Measurements from ENCODE around the gene AUNIP. TPM values are rescaled to one million over a fixed set of nuclear protein-coding genes. Genes with fewer than 3 reads are reported as not detected.

Gene AUNIP
- total and polyA plus RNA-seq, 2 of the 8 experiments (the other 6 are each of a cell fraction or from before 2014, with no cell fraction given), result 18.6 to 23.2 TPM

GRCh38 chr1:25864434-25864833 is 5.2 kb upstream of the AUNIP start (continued):
- no peak for TF ChIP-seq EZH2 (IDR thresholded peaks at IDR 0.05; ENCODE audit: low read depth, low read length, severe bottlenecking)
- TF ChIP-seq NANOG (IDR thresholded peaks at IDR 0.05; ENCODE audit: insufficient read depth, low read depth, low read length, poor library complexity, severe bottlenecking), result no peak
- no peak for TF ChIP-seq SUZ12 (IDR thresholded peaks at IDR 0.05; ENCODE audit: low read length)
- no peak for TF ChIP-seq KDM4A (IDR thresholded peaks at IDR 0.05; ENCODE audit: low read depth, low read length, severe bottlenecking)
- TF ChIP-seq PHF8 (conservative IDR thresholded peaks at IDR 0.05; ENCODE audit: low read depth, low read length), result no peak
- TF ChIP-seq KDM1A (IDR thresholded peaks at IDR 0.05; ENCODE audit: borderline replicate concordance, low read length), result no peak

Data from H1 (cell line).